ENCODE results near the gene CRIP2.

The CRIP2 gene, protein sequence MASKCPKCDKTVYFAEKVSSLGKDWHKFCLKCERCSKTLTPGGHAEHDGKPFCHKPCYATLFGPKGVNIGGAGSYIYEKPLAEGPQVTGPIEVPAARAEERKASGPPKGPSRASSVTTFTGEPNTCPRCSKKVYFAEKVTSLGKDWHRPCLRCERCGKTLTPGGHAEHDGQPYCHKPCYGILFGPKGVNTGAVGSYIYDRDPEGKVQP

DNA sequence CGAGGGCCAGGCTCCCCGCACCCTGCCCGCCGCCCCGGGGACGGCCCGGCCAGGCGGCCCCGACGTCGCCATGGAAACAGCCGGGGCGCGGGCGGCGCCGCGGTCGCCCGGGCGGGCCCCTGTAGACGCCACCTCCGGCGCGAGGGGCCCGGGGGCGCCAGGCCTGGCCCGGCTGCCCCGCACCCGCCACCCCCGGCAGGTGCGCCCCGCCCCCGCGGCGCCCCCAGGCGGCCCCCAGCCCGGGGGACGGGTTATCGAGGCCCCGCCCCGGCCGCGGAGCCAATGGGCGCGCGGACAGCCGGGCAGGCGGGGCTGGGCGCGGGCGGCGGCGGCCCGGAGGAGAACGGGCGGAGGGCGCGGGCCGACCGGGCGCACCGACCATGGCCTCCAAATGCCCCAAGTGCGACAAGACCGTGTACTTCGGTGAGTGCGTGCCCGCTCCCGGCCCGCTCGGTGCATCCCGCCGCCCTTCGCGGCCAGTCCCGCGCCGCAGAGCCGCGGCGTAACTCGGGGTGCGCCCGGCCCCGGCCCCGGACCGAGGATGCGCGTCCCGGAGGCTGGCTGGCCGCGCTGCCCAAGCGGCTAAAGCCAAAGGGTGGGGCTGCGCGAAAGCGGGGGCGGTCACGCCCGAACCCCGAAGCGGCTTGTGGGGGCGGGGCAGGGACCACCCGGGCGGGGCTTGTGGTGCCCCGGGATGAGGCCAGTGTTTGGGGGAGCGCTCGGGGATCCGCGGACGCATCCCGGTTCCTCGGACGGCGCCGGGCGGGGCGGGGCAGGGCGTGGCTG, at the start of gene CRIP2:
Gene CRIP2, plus strand, starts transcription at position 339 of the 786 bp plus-strand sequence. Its CDS starts 42 bp downstream, at position 381.
- no peak for DNase-seq (ENCODE audit: low spot score)

DNA sequence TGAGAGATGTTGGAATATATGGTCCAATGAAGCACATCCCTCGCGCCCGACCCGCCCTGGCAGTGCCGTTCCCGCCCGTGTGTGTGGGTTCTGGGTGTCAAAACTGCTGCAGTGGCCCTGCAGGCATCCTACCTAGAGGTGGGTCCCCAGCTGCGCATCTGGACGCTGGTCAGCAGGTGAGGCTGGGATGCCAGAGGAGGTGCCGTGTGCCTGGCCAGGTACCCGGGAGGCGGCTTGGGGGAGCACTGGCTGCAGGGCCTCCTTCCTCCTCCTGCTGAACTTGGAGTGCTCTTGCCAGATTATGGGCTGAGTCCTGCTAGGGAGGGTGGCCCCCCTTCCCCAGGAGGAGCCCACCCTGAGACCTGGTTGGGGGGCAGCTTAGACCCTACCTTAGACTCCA, 49.8 kb upstream of the CRIP2 start:
- DNase-seq (ENCODE audit: low spot score) = no peak

DNA sequence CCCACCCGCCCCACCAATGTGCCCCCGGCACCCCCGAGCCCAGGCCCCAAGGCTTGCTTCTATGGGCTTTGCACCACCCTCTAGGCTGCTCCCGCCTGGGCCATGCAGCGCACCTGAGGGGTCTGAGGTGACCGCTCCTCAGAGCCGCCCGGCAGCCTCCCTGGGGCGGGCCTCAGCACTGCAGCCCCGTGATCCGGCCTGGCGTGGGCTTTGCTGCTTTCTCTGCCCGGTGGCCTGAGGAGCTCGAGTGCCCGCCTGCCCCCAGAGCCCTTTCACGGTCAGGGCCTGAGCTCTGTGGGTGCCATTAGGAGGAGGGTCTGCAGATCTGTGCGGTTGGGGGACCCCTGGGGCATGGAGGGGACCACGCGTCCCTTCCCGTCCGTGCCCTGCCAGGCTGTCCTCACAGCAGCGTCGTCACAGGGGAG, 48.8 kb upstream of the CRIP2 start:
- no peak for DNase-seq (ENCODE audit: low spot score)

DNA sequence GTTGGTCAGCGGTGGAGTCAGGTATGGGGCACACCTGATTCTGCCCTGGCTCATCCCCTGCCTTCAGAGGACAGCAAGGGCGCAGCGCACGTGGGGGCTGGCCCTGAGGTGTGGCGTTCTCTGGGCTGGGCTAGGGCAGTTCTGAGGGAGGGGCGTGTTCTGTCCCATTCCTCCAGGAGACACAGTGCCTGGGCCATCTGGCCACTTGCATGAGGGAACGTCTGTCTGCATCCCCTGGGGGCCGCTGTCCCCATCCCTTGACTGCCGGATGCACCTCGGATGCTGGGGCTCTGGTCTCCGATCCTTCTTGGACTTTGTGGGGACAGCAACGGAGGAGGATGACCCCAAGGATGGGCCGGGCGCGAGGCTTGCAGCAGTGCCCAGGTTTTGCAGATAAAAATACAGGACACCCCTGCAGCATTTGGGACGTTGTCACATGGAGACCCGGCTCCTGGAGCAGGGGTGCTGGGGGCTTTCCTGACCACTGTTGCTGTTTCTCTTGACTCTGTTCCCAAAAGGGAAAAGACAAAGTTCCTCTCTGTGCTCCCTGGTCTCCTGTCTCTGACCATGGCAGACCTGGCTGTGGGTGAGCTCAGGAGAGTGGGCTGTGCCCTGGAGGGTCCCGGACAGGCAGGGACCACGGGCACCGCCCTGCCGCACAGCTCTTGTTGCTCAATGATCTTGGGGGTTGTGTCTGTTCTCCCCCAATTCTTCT, 48.0 kb upstream of the CRIP2 start:
- DNase-seq (ENCODE audit: low spot score) = no peak

DNA sequence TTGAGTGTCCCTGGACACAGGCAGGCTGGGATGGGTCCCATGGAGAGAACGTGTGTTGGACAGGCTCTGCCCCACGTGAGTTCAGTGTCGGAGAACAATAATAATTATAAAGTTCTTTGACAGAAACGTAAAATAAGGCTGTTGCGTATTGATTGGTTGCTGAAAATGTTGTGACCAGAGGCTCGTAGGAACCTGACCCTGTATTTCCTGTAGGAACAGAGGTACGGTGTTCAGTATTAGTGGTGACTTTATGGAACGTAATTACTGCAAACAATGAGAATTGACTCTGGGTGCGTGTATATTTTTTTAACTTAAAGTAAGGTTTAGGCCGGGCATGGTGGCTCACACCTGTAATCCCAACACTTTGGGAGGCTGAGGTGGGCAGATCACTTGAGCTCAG, 47.2 kb upstream of the CRIP2 start:
- DNase-seq (ENCODE audit: low spot score) = no peak

DNA sequence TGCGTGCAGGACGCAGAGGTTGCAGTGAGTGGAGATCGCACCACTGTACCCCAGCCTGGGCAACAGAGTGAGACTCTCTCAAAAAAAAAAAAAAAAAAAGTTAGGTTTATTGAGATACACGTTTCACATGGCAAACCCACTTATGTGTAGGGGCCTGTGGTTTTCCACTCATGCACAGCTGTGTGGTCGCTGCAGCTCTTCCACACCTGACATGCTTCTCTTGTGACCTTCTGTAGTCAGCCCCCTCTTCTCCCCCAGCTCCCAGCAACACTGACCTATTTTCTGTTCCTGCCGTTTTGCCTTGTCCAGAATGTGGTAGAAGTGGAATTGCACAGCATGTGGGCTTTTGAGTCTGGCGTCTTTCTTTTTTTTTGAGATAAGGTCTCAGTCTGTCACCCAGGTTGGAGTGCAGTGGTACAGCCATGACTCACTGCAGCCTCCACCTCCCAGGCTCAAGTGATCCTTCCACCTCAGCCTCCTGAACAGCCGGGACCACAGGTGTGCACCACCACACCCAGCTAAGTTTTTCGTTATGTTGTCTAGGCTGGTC, 46.6 kb upstream of the CRIP2 start:
- DNase-seq (ENCODE audit: low spot score) = no peak

DNA sequence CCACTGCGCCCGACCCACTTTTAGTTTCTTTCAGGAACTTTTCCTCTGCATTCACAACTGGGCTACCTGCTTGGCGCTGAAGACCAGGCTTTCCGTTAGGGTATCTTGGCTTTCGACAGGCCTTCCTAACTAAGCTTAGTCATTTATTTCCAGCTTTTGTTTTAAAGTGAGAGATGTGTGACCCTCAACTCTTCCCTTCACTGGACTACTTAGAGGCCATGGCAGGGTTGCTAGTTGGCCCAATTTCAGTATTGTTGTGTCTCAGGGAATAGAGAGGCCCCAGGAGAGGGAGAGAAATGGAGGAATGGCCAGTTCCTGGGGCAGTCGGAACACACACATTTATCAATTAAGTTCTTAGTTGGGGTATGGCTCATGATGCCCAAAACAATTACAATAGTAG, 44.6 kb upstream of the CRIP2 start:
- no peak for DNase-seq (ENCODE audit: low spot score)

DNA sequence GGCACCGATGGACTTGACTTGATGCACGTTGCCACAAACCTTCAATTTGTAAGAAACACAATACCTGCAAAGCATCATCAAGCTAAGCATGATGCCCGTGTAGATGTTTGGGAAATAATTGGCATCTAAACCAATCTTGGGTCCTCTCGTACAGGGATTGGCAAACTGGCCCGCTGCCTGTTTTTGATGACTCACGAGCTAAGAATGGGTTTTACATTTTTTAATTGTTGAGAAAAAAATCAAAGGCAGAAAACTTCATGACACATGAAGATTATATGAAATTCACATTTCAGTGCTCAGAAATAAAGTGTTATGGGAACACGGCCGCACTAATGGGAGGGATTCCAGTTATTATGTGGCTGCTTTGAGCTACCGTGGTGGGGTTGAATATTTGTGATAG, 44.1 kb upstream of the CRIP2 start:
- peak; percentile 44 for DNase-seq (ENCODE audit: low spot score)

DNA sequence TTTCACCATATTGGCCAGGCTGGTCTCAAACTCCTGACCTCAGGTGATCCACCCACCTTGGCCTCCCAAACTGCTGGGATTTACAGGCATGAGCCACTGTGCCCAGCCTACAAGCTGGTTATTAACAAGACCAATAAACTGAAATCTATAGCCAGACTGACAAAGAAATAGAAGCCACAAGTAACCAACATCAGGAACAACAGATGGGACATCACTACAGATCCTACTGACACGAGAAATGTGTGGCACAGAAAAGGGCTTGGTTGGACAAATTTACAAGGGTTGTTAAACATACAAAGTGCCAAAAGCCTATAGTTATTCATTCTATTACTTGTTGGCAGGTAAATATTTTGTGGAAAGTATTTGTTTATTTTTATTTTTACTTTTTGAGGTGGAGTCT, 43.4 kb upstream of the CRIP2 start:
- no peak for DNase-seq (ENCODE audit: low spot score)

DNA sequence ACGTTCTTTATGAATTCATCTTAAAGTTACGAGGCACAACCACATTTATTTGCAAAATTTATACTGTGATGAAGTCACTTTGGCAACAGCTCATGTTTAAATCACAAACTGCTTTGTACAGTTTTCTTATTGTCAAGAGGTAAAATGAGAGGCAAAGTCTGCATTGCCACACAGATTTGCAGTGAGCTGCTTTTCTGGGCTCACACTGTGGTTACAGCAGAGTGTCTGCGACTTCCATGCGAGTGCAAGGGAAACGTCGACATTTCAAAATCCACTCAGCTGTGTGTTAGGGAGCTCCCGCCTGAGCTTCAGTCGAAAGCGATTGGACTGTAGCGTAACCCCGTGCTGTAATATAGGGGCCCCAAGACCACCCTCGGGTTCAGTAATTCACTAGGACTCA, 42.0 kb upstream of the CRIP2 start:
- no peak for DNase-seq (ENCODE audit: low spot score)

DNA sequence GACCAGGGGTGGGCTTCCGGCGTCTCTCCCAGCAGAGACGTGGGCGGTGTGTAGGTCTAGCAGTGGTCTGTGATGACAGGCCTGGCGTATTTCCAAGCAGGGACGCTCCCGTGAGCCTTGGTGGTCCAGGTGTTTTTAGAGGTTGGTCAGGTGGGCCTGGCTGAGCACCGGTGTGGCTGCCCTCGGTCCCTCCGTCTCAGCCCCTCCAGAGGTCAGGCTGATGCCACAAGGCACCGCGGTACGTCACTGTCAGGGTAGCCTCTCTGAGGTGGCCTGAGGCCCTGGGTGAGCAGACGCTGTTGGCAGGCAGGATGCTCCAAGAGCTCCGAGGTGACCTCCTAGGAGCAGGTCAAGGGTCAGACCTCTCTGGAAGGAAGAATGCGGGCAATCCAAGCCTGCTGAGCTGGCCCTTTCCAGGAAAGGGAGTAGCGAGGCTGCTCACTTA, 41.4 kb upstream of the CRIP2 start:
- DNase-seq (ENCODE audit: low spot score) = no peak

DNA sequence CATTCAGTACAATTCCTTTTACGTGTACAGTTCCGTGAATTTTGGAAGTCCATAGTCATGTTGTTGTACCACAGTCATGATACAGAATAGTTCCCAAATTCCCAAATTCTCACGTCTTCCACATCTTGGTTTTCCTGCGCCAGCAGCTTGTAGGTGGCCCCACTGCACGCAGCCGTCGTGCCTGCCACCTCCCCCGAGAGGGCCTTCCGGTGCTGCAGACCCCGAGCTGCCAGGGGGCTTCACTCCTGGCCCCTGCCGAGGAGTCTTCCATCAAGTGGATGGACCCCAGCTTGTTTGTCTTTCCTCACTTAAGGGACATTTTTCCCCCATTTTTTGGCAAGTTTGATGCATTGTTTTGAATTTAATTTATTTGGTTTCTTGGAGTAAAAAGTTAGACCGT, 38.2 kb upstream of the CRIP2 start:
- DNase-seq (ENCODE audit: low spot score) = no peak

DNA sequence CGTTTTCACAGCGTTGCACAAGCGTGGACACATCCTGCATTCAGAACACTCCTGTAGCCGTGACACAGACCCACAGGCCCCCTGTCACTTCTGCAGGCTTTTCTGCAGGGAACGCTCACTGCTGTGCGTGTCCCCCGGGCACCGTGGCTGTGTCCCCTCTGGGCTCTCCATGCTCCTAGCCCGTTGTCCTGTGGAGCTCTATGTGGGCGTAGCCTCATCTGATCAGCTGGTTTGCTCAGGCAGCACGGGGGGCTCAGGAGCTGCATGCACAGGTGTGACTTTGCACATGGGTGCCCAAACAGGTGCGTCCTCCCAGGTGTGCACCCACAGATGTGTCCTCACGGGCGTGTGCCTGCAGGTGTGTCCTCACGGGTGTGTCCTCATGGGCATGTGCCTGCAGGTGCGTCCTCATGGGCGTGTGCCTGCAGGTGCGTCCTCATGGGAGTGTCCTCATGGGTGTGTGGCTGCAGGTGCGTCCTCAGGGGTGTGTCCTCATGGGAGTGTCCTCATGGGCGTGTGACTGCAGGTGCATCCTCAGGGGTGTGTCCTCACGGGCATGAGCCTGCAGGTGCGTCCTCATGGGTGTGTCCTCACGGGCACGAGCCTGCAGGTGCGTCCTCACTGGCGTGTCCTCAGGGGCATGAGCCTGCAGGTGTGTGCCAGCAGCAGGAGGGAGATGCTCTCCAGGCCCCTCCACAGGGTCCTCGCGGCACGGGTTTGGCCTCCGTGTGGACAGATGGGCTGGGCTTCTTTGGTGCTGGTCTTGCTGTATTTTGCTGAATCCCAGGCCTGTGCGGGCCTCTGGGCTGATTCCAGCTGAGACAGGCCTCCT, 37.5 kb upstream of the CRIP2 start:
- DNase-seq (ENCODE audit: low spot score) = peak; percentile 75

DNA sequence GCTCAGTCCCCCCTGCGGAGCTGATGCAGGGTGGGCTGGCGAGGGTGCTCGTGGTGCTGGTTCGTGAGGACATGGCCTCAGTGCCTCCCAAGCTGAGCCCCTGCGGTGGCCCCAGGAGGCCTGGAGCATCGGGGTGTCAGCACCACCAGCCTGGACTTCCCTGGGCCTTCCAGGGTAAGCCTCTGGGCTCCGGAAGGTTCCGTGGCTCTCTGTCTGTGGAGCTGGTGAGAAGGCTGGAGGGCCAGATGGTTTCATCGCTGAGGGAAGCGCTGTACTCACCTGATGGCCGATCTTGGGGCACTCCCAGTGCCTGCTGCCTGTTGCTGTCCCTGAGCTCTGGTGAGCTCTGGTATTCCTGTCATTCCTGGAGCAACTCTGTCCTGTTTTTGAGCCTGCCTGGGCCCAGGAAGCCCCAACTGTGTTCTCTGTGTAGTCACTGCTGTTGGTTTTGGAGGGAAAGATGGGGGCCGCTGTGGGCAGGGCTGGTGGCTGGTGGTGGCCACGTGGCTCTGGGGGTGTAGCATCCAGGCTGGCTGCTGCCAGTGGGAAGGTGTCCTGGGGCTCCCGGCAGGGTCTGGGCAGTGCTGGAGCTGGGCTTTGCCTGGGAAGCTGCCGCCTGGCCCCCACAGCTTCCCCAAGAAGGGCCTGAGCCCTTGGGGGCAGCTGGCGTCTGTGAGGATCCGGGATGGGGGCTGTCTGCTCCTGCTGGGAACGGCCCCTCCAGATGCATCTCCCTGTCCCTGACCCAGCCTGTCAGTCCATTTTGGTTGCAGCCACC, 36.7 kb upstream of the CRIP2 start:
- DNase-seq (ENCODE audit: low spot score) = no peak

DNA sequence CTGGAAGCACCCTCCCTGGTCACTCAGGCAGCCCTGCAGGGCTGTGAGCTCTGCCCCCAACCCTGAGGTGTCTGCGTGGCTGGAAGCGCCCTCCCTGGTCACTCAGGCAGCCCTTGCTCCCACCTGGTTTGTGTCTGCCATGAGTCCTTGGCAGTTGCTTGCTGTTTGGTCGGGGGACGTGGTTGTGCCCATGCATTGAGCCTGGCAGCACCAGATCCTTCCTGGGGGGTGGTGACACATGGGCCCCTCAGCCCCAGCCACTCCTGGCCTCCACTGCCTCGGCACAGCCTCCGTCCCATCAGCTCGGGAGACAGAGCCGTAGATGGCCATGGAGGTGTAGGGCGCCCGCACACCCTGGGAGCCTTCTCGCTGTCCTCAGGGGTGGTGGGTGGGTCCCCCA, 35.4 kb upstream of the CRIP2 start:
- no peak for DNase-seq (ENCODE audit: low spot score)

DNA sequence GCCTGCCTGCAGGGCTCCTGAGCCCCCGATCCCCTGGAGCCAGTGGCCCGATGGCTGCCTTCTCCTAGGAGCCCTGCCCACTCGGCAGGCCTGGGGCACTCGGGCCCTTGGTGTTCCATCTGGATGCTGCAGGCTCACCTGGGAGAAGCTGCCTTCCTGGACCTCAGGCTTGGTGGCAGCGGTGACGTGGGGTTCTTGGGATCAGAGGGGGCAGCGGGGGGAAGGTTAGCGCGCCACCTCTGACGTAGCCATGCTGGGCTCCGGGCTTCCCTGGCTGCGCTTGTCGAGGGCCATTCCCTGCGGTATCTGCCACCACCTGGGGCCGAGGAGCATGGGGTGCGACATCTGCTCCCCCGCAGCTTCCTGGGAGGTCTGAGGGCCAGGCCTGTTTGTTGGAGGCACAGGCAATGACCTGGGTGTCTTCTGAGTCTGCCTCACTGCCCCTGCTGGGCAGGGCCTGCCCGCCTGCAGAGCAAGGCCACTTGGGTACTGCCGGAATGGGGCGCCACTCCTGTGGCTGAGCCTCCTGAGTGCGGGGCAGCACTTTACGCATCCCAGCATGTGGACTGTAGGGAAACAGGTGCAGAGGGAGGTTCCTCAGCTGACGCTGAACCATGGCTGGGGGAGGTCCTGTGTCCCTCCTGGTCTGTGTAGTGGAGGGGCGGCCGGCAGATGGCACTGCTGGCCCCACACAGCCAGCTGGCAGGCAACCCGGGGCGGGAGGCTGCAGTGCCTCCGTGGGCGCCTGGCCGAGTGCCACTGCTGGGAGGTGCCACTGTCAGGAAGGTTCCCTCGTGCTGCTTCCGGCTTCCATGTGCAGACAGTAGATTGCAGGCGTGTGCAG, 34.7 kb upstream of the CRIP2 start:
- DNase-seq (ENCODE audit: low spot score) = no peak

DNA sequence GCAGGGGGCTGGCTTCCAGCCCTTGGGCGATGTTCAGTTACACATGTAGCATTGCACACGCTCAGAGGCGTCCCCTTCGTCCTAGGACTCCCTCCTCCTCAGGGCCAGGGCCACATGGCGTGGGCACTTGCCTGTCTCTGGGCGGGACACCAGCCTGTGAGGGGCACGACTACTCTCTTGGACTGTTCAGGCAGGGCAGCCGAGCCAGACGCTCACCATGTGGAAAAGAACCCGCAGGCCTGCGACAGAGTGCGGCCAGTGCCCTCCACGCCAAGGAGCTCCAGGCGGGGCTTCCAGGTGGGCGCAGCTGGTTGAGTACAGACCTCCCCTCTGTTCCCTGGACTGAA, 34.1 kb upstream of the CRIP2 start:
- DNase-seq (ENCODE audit: low spot score) = no peak

DNA sequence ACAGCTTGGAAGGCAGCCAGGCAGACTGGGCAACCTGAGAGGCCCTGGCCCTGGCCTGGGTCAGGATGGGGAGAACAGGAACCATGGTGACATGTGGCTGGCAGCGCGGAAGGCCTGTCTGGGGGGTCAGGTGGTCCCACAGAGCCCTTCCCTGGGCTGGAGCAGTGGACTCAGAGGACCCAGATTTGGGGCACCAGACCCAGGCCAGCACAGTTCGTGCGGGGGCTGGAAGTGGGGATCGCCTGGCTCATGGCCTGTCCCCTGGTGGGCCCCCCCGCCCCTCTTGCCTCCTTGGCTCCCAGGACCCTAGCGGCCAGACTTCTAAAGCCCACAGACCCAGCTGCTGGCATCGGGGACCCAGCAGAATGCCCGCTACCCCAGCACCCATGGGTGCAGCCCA, 33.6 kb upstream of the CRIP2 start:
- no peak for DNase-seq (ENCODE audit: low spot score)

DNA sequence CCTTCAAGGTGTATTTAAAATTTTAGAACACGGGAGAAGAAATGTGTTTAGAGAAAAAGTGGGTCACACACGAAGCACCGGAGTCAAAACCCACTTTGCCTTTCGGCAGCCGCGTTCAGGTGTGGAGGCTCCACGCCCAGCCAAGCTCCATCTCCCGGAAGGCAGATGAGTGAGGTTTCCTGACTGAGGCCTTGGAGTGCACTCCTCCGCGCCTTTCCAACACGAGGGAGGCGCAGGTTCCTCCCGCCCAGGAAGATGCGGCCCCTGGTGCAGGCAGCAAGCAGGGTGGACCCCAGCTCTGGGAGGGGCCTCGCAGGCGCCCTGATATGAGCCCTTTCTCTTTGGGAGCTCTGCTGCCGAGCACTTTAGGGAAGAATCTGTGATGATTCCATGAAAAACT, 32.5 kb upstream of the CRIP2 start:
- no peak for DNase-seq (ENCODE audit: low spot score)

DNA sequence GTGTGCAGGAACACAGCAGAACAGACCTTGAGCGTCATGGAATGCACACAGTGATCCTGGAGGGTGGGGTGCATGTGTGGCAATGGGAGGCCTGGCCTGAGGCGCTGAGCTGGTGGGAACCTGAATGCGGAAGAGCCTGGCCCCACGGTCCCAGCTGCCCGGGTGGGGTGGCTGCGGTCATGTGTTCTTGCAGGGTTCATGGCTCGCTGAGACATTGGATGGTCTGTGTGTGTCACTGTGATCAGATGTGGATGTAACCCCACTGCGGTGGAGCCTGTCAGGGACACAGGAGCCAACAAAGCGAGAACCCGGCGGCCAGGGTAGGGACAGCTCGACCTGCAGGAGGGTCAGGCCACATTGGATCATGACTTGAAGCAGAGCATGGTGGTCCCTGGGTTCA, 31.8 kb upstream of the CRIP2 start:
- DNase-seq (ENCODE audit: low spot score) = no peak
